NCI-H748 (cell line): ENCODE measurements around the gene MCF2L.
"Not testable (repeated sequence)": the region's sequence is repeated elsewhere in the genome, so short reads cannot be mapped to it uniquely, and the experiment has no call there.

Source experiments
- DNase-seq: peaks from one replicate; lab custom pipeline; 2025; ENCODE audit not compliant: unreplicated experiment; lab: John Stamatoyannopoulos, UW

MCF2L gene

GRCh38 chr13:113110852-113111315 is 141.9 kb downstream of the MCF2L start:
- DNase-seq = no peak

DNA sequence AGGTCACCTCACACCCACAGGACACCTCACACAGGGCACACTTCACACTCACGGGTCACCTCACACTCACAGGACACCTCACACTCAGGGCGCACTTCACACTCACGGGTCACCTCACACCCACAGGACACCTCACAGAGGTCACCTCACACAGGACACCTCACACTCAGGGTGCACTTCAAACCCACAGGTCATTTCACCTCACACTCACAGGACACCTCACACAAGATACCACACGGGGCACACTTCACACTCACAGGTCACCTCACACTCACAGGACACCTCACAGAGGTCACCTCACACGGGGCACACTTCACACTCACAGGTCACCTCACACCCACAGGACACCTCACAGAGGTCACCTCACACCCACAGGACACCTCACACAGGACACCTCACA is 142.8 kb downstream of the MCF2L start:
- not testable (repeated sequence) for DNase-seq

DNA sequence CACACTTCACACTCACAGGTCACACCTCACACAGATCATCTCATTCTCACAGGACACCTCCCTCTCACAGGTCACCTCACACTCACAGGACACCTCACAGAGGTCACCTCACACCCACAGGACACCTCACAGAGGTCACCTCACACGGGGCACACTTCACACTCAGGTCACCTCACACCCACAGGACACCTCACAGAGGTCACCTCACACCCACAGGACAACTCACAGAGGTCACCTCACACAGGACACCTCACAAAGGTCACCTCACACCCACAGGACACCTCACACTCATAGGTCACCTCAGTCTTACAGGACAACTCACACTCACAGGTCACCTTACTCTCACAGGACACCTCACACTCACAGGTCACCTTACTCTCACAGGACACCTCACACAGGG is 143.5 kb downstream of the MCF2L start:
- not testable (repeated sequence) for DNase-seq

- no peak for DNase-seq
Measured at GRCh38 chr13:113112893-113113845, 144.2 kb downstream of the MCF2L start.

- no peak for DNase-seq
Measured at GRCh38 chr13:113113846-113114271, 144.8 kb downstream of the MCF2L start.

DNA sequence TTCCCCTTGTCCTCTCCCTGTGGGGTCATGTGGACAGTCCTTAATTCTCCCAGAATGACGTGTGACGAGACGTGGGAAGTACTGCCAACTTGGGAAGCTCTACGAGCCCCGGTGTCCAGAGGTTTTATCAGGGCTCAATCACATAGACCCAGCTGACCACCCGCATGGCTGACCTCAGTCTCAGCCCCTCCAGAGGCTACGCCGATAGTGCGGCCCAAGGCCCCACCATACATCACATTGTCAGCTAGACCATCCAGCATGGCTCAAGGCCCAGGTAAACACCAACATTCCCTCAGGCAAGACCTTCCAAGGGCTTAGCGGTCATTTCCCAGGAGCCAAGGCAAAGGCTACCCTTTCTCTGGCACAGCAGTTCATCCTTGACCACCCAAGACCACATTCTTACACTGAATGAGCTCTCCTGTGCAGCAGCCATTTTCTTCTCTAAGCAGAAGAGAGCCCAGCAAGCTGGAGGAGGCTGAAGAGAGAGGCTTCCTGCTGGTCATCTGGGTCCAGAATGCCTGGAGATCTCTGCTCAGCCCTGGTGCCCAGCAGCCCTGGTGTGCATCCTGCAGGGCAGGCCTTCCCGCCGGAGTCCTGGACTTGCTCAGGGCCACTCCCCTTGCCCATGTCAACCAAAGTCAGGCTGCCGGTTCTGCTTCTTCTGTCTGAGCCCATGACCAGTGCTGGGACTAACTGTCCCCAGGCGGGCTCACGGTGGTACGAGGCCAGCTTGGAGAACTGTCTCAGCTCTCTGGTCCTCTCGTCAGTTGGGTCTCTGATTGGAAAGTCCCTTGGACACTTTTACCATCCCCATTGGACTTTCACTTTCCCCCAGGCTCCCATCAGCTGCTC is 145.7 kb downstream of the MCF2L start:
- DNase-seq = no peak

- no peak for DNase-seq
Measured at GRCh38 chr13:113115363-113116205, 146.6 kb downstream of the MCF2L start.

DNA sequence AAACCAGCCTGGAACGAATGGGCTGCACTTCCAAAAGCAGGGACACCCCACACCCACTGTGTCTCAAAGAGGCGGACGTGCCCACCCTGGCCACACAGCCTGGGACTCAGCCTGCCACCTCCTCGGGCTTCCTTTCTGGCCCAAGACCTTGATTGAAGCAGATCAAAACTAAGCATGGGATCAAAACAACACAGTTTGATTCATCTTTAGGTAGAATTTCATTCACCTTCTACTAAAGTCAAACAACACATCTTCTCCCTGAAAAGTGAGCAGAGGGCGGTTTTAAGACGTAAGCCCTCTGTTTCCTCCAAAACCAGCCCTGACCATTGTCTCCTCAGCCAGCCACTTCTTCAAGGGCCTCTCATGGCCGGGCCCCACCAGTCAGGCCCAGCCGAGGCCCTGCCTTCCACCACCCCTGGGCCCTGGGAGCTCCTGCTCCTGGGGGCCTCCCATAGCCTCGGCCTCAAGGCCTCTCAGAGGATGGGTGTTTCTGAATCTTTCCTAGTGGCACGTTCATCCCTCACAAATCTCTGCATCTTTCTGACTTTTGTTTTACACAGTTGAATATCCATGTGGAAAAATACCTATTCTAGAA is 147.3 kb downstream of the MCF2L start:
- DNase-seq = no peak

DNA sequence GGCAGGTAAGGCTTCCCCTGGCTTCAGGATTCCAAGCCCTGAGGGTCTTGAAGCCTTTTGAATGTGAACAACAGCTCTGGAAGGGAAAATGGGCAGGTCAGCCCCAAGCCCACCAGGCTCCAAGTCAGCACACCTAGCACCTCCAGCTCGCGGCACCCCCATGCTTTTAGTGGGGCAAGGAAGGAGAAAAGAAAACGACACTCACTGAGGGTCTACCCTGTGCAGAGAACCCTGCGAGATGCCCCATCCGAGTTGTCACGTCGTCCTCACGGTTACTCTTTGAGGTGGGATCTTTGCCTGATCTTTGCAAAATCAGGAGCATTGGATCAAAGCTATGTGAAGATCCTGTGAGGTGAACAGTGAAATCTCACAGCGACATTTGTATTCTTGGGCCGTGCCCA is 147.9 kb downstream of the MCF2L start:
- DNase-seq = no peak

DNA sequence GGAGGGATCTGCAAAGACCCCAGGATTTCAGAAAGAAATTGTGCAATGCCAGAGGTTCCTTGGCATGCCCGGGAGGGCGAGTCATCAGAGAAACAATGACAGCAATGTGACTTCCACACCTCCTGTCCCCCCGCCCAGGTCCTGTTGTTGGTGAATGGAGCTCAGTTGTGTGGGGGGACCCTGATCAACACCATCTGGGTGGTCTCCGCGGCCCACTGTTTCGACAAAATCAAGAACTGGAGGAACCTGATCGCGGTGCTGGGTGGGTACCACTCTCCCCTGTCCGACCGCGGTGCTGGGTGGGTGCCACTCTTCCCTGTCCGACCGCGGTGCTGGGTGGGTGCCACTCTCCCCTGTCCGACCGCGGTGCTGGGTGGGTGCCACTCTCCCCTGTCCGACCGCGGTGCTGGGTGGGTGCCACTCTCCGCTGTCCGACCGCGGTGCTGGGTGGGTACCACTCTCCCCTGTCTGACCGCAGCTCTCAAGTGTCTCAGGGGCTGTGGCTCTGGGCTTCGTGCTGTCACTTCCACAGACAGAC is 148.4 kb downstream of the MCF2L start:
- no peak for DNase-seq

GRCh38 chr13:113117911-113118260 is 148.9 kb downstream of the MCF2L start:
- no peak for DNase-seq

DNA sequence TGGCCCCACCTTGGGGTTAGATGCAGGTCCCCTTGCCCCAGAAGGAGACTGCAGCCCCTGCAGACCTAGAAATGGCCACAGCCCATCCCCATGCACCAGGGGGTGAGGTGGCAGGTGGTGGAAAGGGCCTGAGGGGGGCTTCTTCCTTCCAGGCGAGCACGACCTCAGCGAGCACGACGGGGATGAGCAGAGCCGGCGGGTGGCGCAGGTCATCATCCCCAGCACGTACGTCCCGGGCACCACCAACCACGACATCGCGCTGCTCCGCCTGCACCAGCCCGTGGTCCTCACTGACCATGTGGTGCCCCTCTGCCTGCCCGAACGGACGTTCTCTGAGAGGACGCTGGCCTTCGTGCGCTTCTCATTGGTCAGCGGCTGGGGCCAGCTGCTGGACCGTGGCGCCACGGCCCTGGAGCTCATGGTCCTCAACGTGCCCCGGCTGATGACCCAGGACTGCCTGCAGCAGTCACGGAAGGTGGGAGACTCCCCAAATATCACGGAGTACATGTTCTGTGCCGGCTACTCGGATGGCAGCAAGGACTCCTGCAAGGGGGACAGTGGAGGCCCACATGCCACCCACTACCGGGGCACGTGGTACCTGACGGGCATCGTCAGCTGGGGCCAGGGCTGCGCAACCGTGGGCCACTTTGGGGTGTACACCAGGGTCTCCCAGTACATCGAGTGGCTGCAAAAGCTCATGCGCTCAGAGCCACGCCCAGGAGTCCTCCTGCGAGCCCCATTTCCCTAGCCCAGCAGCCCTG is 149.4 kb downstream of the MCF2L start:
- no peak for DNase-seq

DNA sequence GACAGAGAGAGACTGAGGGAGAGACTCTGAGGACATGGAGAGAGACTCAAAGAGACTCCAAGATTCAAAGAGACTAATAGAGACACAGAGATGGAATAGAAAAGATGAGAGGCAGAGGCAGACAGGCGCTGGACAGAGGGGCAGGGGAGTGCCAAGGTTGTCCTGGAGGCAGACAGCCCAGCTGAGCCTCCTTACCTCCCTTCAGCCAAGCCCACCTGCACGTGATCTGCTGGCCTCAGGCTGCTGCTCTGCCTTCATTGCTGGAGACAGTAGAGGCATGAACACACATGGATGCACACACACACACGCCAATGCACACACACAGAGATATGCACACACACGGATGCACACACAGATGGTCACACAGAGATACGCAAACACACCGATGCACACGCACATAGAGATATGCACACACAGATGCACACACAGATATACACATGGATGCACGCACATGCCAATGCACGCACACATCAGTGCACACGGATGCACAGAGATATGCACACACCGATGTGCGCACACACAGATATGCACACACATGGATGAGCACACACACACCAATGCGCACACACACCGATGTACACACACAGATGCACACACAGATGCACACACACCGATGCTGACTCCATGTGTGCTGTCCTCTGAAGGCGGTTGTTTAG is 150.3 kb downstream of the MCF2L start:
- no peak for DNase-seq

DNA sequence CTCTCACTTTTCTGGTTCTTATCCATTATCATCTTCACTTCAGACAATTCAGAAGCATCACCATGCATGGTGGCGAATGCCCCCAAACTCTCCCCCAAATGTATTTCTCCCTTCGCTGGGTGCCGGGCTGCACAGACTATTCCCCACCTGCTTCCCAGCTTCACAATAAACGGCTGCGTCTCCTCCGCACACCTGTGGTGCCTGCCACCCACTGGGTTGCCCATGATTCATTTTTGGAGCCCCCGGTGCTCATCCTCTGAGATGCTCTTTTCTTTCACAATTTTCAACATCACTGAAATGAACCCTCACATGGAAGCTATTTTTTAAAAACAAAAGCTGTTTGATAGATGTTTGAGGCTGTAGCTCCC is 150.8 kb downstream of the MCF2L start:
- DNase-seq = no peak

DNA sequence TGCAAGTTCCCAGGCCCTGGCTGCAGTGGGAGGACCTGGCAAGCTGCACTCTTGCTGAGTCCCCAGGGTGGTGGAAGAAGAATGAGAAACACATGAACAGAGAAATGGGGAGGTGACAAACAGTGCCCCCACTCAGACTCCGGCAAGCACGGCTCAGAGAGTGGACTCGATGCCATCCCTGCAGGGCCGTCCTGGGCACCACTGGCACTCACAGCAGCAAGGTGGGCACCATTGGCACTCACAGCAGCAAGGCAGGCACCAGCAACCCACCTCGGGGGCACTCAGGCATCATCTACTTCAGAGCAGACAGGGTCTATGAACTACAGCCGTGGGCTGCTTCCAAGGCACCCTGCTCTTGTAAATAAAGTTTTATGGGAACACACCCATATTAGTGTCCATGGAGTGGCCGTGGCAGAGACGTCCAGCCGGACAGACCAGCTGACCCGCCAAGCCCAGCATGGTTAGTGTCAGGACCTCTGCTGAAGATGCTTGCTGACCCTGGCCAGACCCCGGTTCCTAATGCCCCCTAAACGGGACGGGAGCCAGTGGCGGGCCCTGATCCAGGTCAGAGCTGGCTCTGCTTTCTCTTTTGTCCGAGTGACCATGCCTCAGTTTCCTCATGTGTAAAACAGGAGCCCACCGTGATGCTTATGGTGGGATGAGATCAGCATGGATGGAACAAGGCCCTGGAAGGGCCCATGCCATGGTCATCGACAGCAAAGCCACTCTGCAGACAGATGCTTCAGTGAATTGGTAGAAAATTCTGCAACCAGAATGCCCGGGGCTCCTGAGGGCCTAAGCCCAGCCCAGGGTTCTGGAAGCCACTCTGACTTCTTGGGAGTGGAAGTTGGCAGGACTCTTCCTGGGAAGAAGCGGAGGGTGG is 151.5 kb downstream of the MCF2L start:
- no peak for DNase-seq

- DNase-seq = no peak
Measured at GRCh38 chr13:113121183-113121927, 152.3 kb downstream of the MCF2L start.

DNA sequence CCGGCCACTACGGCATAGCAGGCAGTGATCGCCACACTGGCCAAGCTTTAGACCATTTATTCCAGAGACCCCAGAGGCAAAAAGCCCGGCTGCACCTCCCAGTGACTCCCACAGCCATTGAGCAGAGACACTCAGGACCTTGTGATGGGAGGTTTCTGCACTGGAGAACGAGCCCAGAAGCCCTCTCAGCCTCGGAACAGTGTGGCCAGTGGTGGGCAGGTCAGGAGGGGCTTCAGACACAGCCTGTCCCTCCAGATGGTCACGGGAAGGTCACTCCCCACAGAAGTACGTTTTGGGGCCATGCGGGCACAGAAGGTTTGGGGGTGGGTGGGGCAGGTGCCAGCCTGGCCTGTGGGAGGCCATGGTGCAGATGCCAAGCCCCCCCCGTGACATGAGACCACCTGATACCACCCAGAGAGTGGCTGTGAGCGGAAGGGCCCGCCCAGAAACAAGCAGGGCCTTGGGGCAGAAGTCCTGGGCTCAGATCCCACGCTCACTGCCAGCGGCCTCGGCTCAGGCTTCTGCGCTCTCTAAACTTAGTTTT is 153.0 kb downstream of the MCF2L start:
- DNase-seq = no peak
